CD4-positive, CD25-positive, alpha-beta regulatory T cell (primary cell): ENCODE results near the gene KCNE4. TPM values are rescaled to one million over a fixed set of nuclear protein-coding genes. Genes with fewer than 3 reads are reported as not detected.

Source experiments
- ATAC-seq, 2 donors: fragments of 150-1000 bp; cut with Tn5 transposase; one replicate each; pipeline ENCODE4 v1.10.0; 2021; ENCODE audit warnings: low read depth in 2 of 2, moderate number of reproducible peaks in 2 of 2, moderate library complexity in 1 of 2
- DNase-seq, 3 donors: peaks; one replicate each; pipeline versions ENCODE4 v3.0.0 to v3.0.0-alpha.2; 2012 to 2022; ENCODE audit warnings: mixed read lengths in 1 of 3
- H3K27ac ChIP-seq: one replicate; pipeline ENCODE4 v1.7.0; 2013; ENCODE audit warnings: mild to moderate bottlenecking, low read length; ENCODE audit not compliant: insufficient read depth, poor library complexity, severe bottlenecking
- H3K27me3 ChIP-seq: one replicate; pipeline ENCODE4 v1.7.0; 2013; ENCODE audit warnings: low read length; ENCODE audit not compliant: control insufficient read depth, insufficient read depth
- H3K36me3 ChIP-seq: one replicate; pipeline ENCODE4 v1.7.0; 2013; ENCODE audit warnings: mild to moderate bottlenecking, low read length, moderate library complexity; ENCODE audit not compliant: control insufficient read depth, insufficient read depth
- H3K4me1 ChIP-seq: 2 replicates; pipeline ENCODE4 v1.7.0; 2013; ENCODE audit warnings: mild to moderate bottlenecking, low read length; ENCODE audit not compliant: insufficient read depth, control insufficient read depth, poor library complexity, severe bottlenecking
- H3K4me3 ChIP-seq: one replicate; pipeline ENCODE4 v1.7.0; 2013; ENCODE audit warnings: low read depth, mild to moderate bottlenecking, low read length, moderate library complexity
- H3K9me3 ChIP-seq, 2 experiments: 1 replicate in 1 of 2; 2 replicates in 1 of 2; pipeline ENCODE4 v1.7.0; 2013; ENCODE audit warnings: low read length in 2 of 2, mild to moderate bottlenecking in 1 of 2, moderate library complexity in 1 of 2; ENCODE audit not compliant: control insufficient read depth in 2 of 2
- H3K27ac Mint-ChIP-seq, 3 donors: one replicate each; pipeline ENCODE4 v1.8.0; 2020 to 2022; ENCODE audit warnings: mild to moderate bottlenecking in 3 of 3, mixed read lengths in 3 of 3, moderate library complexity in 2 of 3
- H3K27me3 Mint-ChIP-seq: one replicate; pipeline ENCODE4 v1.8.0; 2022; ENCODE audit warnings: mild to moderate bottlenecking, mixed read lengths
- H3K36me3 Mint-ChIP-seq: one replicate; pipeline ENCODE4 v1.8.0; 2020; ENCODE audit warnings: mixed read lengths
- H3K4me1 Mint-ChIP-seq, 4 donors: one replicate each; pipeline ENCODE4 v1.8.0; 2020 to 2022; ENCODE audit warnings: mixed read lengths in 4 of 4, mild to moderate bottlenecking in 1 of 4
- H3K4me3 Mint-ChIP-seq, 4 donors: one replicate each; pipeline ENCODE4 v1.8.0; 2020 to 2022; ENCODE audit warnings: mild to moderate bottlenecking in 4 of 4, mixed read lengths in 4 of 4, moderate library complexity in 3 of 4
- H3K9me3 Mint-ChIP-seq, 7 donors: one replicate each; pipeline ENCODE4 v1.8.0; 2020 to 2022; ENCODE audit warnings: mixed read lengths in 7 of 7, mild to moderate bottlenecking in 3 of 7, moderate library complexity in 2 of 7
- polyA plus RNA-seq, 4 donors: library from polyadenylated mRNA; unstranded; fragments of 300-500 nt; fragmentation: Illumina TruSeq; gene quantifications; one replicate each; pipeline ENCODE4 v1.2.3, GENCODE V29; 2021
- total RNA-seq: library from RNA; stranded (reverse); gene quantifications from one replicate; pipeline ENCODE4 v1.2.3, GENCODE V29; 2022

Gene KCNE4
- total and polyA plus RNA-seq, 5 donors from 2014 or later: not detected

GRCh38 chr2:223034221-223034975, 17.6 kb upstream of the KCNE4 start:
- H3K4me1 Mint-ChIP-seq: no peaks in the 10 kb centered on the region
- peaks cover 3 to 12% (median 6%) of the 10 kb centered on the region in 7 donors for H3K9me3 Mint-ChIP-seq
- ATAC-seq: no peak
- Histone ChIP-seq H3K4me1 (no peaks in the 10 kb centered on the region), H3K27ac (no peak overlapping the region), H3K9me3 (no peaks in the 10 kb centered on the region), H3K4me3 (no peak overlapping the region), H3K36me3 (no peaks in the 10 kb centered on the region), H3K27me3 (no peaks in the 10 kb centered on the region)
- peaks cover 5% of the 10 kb centered on the region for H3K27me3 Mint-ChIP-seq
- H3K36me3 Mint-ChIP-seq: no peaks in the 10 kb centered on the region
- no peak overlapping the region for H3K27ac Mint-ChIP-seq
- no peak for DNase-seq
- H3K4me3 Mint-ChIP-seq: peak overlapping the region in 1 of 4 donors; percentile 44

GRCh38 chr2:223036790-223037444, 15.1 kb upstream of the KCNE4 start:
- H3K4me3 ChIP-seq: no peak overlapping the region
- H3K36me3 ChIP-seq: no peaks in the 10 kb centered on the region
- H3K27ac ChIP-seq: no peak overlapping the region
- DNase-seq: no peak
- H3K9me3 ChIP-seq: no peaks in the 10 kb centered on the region
- ATAC-seq: no peak
- Mint-ChIP-seq H3K9me3 (peaks cover 3 to 9% (median 5%) of the 10 kb centered on the region in 7 donors), H3K4me3 (no peak overlapping the region), H3K36me3 (no peaks in the 10 kb centered on the region), H3K4me1 (no peaks in the 10 kb centered on the region), H3K27ac (no peak overlapping the region), H3K27me3 (peaks cover 5% of the 10 kb centered on the region)
- H3K4me1 ChIP-seq: no peaks in the 10 kb centered on the region
- H3K27me3 ChIP-seq: no peaks in the 10 kb centered on the region

- no peak overlapping the region for H3K27ac ChIP-seq
- Mint-ChIP-seq H3K9me3 (peaks cover 1 to 7% (median 3%) of the 10 kb centered on the region in 7 donors), H3K27me3 (peaks cover 5% of the 10 kb centered on the region), H3K4me1 (no peaks in the 10 kb centered on the region), H3K4me3 (no peak overlapping the region), H3K27ac (no peak overlapping the region), H3K36me3 (no peaks in the 10 kb centered on the region)
- H3K36me3 ChIP-seq: no peaks in the 10 kb centered on the region
- no peaks in the 10 kb centered on the region for H3K27me3 ChIP-seq
- H3K9me3 ChIP-seq: no peaks in the 10 kb centered on the region
- no peak for DNase-seq
- no peaks in the 10 kb centered on the region for H3K4me1 ChIP-seq
- no peak overlapping the region for H3K4me3 ChIP-seq
- no peak for ATAC-seq
These were observed 14.6 kb upstream of the KCNE4 start for GRCh38 chr2:223037445-223037800.

GRCh38 chr2:223039618-223040017, 12.4 kb upstream of the KCNE4 start:
- Mint-ChIP-seq H3K27me3 (no peaks in the 10 kb centered on the region), H3K9me3 (peaks cover 0 to 7% (median 0%) of the 10 kb centered on the region in 7 donors), H3K4me1 (no peaks in the 10 kb centered on the region), H3K4me3 (no peak overlapping the region), H3K36me3 (no peaks in the 10 kb centered on the region), H3K27ac (no peak overlapping the region)
- H3K9me3 ChIP-seq: no peaks in the 10 kb centered on the region
- H3K27me3 ChIP-seq: no peaks in the 10 kb centered on the region
- ATAC-seq (no peak), DNase-seq (no peak)
- H3K36me3 ChIP-seq: no peaks in the 10 kb centered on the region
- H3K27ac ChIP-seq: no peak overlapping the region
- no peak overlapping the region for H3K4me3 ChIP-seq
- H3K4me1 ChIP-seq: no peaks in the 10 kb centered on the region

GRCh38 chr2:223040527-223040926, 11.5 kb upstream of the KCNE4 start:
- Mint-ChIP-seq H3K27ac (no peak overlapping the region), H3K36me3 (no peaks in the 10 kb centered on the region), H3K27me3 (no peaks in the 10 kb centered on the region), H3K9me3 (peaks cover 0 to 7% (median 0%) of the 10 kb centered on the region in 7 donors), H3K4me1 (no peaks in the 10 kb centered on the region), H3K4me3 (no peak overlapping the region)
- H3K27me3 ChIP-seq: no peaks in the 10 kb centered on the region
- no peak overlapping the region for H3K27ac ChIP-seq
- no peak overlapping the region for H3K4me3 ChIP-seq
- no peaks in the 10 kb centered on the region for H3K4me1 ChIP-seq
- ATAC-seq (no peak), DNase-seq (no peak)
- H3K36me3 ChIP-seq: no peaks in the 10 kb centered on the region
- H3K9me3 ChIP-seq: no peaks in the 10 kb centered on the region

- Histone ChIP-seq H3K9me3 (no peaks in the 10 kb centered on the region), H3K36me3 (no peaks in the 10 kb centered on the region), H3K27ac (no peak overlapping the region), H3K4me3 (no peak overlapping the region), H3K27me3 (no peaks in the 10 kb centered on the region), H3K4me1 (no peaks in the 10 kb centered on the region)
- no peak for DNase-seq
- H3K27ac Mint-ChIP-seq: no peak overlapping the region
- no peaks in the 10 kb centered on the region for H3K27me3 Mint-ChIP-seq
- no peaks in the 10 kb centered on the region for H3K4me1 Mint-ChIP-seq
- H3K9me3 Mint-ChIP-seq: peaks cover 0 to 5% (median under 1%) of the 10 kb centered on the region in 7 donors
- H3K4me3 Mint-ChIP-seq: no peak overlapping the region
- no peak for ATAC-seq
- H3K36me3 Mint-ChIP-seq: no peaks in the 10 kb centered on the region
These were observed 10.4 kb upstream of the KCNE4 start for GRCh38 chr2:223041527-223042109.

- Mint-ChIP-seq H3K9me3 (peaks cover 0 to 5% (median 1%) of the 10 kb centered on the region in 7 donors), H3K27ac (no peak overlapping the region), H3K4me1 (no peaks in the 10 kb centered on the region), H3K36me3 (no peaks in the 10 kb centered on the region), H3K27me3 (no peaks in the 10 kb centered on the region), H3K4me3 (no peak overlapping the region)
- Histone ChIP-seq H3K27ac (no peak overlapping the region), H3K27me3 (no peaks in the 10 kb centered on the region), H3K36me3 (no peaks in the 10 kb centered on the region), H3K9me3 (no peaks in the 10 kb centered on the region), H3K4me3 (no peak overlapping the region), H3K4me1 (no peaks in the 10 kb centered on the region)
- ATAC-seq (no peak), DNase-seq (no peak)
These were observed 9.7 kb upstream of the KCNE4 start for GRCh38 chr2:223042284-223042683.
